PFSK-1 (cell line): ENCODE data around the gene RXRB.

ENCODE experiments used
- FOXP2 ChIP-seq: optimal IDR thresholded peaks from 2 replicates; pipeline ENCODE3; 2011; ENCODE audit warnings: borderline replicate concordance, control low read depth, inconsistent platforms; ENCODE audit not compliant: insufficient read depth; ENCODE audit errors: extremely low read length, extremely low read depth
- POLR2AphosphoS5 ChIP-seq: IDR thresholded peaks from 2 replicates; pipeline ENCODE4 v1.6.1; 2012; ENCODE audit warnings: low read depth, mild to moderate bottlenecking, control low read depth, low read length, moderate library complexity
- REST ChIP-seq, 2 experiments: IDR thresholded peaks; 2 replicates each; pipeline versions ENCODE4 v1.6.1 to v1.8.0; 2011 to 2012; ENCODE audit warnings: low read depth in 2 of 2, low read length in 2 of 2, control low read depth in 1 of 2, inconsistent platforms in 1 of 2, mild to moderate bottlenecking in 1 of 2, moderate library complexity in 1 of 2; ENCODE audit not compliant: insufficient read depth in 1 of 2
- SIN3A ChIP-seq: IDR thresholded peaks from 2 replicates; pipeline ENCODE4 v1.6.1; 2012; ENCODE audit warnings: mild to moderate bottlenecking, low read length, moderate library complexity, borderline replicate concordance; ENCODE audit not compliant: insufficient read depth
- TAF1 ChIP-seq: IDR thresholded peaks from 2 replicates; pipeline ENCODE4 v1.6.1; 2012; ENCODE audit warnings: low read length, control low read depth, borderline replicate concordance; ENCODE audit not compliant: insufficient read depth

Gene RXRB

GRCh38 chr6:33154349-33154748 lies 46.1 kb downstream of the RXRB start:
- TF ChIP-seq REST (IDR thresholded peaks at IDR 0.05; ENCODE audit: insufficient read depth in 1 of 2, low read depth in 2 of 2, low read length in 2 of 2) (no peak), TAF1 (no peak)

GRCh38 chr6:33151050-33151449 lies 49.4 kb downstream of the RXRB start:
- TF ChIP-seq TAF1: no peak
- TF ChIP-seq POLR2AphosphoS5: no peak
- no peak for TF ChIP-seq REST (IDR thresholded peaks at IDR 0.05; ENCODE audit: insufficient read depth in 1 of 2, low read depth in 2 of 2, low read length in 2 of 2)
- TF ChIP-seq FOXP2: no peak
- no peak for TF ChIP-seq SIN3A

- no peak for TF ChIP-seq TAF1
- TF ChIP-seq SIN3A: no peak
- no peak for TF ChIP-seq FOXP2
- TF ChIP-seq POLR2AphosphoS5: no peak
- TF ChIP-seq REST (IDR thresholded peaks at IDR 0.05; ENCODE audit: insufficient read depth in 1 of 2, low read depth in 2 of 2, low read length in 2 of 2): no peak
Observed at GRCh38 chr6:33147807-33148666, 52.4 kb downstream of the RXRB start.

- no peak for TF ChIP-seq REST (IDR thresholded peaks at IDR 0.05; ENCODE audit: insufficient read depth in 1 of 2, low read depth in 2 of 2, low read length in 2 of 2)
- no peak for TF ChIP-seq POLR2AphosphoS5
- no peak for TF ChIP-seq TAF1
- no peak for TF ChIP-seq SIN3A
- TF ChIP-seq FOXP2: no peak
Observed at GRCh38 chr6:33144373-33144772, 56.1 kb downstream of the RXRB start.
